Fibroblast of lung (primary cell): Measurements from ENCODE around the gene AKAP12.

Experiments used
- EZH2 ChIP-seq: IDR thresholded peaks from 2 replicates; pipeline ENCODE4 v1.5.1; 2012; ENCODE audit warnings: low read length, control low read depth, mild to moderate bottlenecking; ENCODE audit errors: missing control alignments
- TF ChIP-seq, protein P1 (sequence below), 2 donors: IDR thresholded peaks in 1 of 2; conservative IDR thresholded peaks in 1 of 2; 1 replicate in 1 of 2; 2 replicates in 1 of 2; pipeline ENCODE4 v1.5.1; 2011 to 2012; ENCODE audit warnings: low read length in 2 of 2, control low read depth in 1 of 2, inconsistent platforms in 1 of 2, low read depth in 1 of 2, mild to moderate bottlenecking in 1 of 2

DNA sequence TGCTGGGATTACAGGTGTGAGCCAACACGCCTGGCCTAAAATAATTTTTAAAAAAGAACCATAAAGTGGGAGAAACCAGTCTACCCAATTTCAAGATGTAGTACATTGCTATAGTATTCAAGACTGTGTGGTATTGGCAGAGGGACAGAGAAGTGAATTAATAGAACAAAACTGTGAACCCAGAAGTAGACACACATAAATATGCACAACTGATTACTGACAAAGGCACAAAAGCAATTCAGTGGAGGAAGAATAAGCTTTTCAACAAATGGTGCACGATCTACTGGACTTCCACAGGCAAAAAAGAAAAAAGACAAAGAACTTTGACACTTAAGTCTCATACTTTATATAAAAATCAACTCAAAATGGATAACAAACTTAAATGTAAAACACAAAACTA lies 136.1 kb downstream of the AKAP12 start:
- no peak for TF ChIP-seq EZH2
- TF ChIP-seq, protein P1, sequence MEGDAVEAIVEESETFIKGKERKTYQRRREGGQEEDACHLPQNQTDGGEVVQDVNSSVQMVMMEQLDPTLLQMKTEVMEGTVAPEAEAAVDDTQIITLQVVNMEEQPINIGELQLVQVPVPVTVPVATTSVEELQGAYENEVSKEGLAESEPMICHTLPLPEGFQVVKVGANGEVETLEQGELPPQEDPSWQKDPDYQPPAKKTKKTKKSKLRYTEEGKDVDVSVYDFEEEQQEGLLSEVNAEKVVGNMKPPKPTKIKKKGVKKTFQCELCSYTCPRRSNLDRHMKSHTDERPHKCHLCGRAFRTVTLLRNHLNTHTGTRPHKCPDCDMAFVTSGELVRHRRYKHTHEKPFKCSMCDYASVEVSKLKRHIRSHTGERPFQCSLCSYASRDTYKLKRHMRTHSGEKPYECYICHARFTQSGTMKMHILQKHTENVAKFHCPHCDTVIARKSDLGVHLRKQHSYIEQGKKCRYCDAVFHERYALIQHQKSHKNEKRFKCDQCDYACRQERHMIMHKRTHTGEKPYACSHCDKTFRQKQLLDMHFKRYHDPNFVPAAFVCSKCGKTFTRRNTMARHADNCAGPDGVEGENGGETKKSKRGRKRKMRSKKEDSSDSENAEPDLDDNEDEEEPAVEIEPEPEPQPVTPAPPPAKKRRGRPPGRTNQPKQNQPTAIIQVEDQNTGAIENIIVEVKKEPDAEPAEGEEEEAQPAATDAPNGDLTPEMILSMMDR (conservative IDR thresholded peaks at IDR 0.05 in 1 of 2, IDR thresholded peaks at IDR 0.05 in 1 of 2; ENCODE audit: low read depth in 1 of 2, low read length in 2 of 2): no peak
